Limb (tissue), 2 donors: Measurements from ENCODE around the gene MAN1B1.
A peak's percentile ranks its signal among the peaks of the same experiment; 100 is the strongest.
"Not testable (repeated sequence)": the region's sequence is repeated elsewhere in the genome, so short reads cannot be mapped to it uniquely, and the experiment has no call there.

ENCODE experiments used
- DNase-seq, 2 donors: peaks; one replicate each; pipeline ENCODE4 v3.0.0-alpha.2; 2016; ENCODE audit errors: extremely low spot score in 2 of 2

MAN1B1 gene

DNA sequence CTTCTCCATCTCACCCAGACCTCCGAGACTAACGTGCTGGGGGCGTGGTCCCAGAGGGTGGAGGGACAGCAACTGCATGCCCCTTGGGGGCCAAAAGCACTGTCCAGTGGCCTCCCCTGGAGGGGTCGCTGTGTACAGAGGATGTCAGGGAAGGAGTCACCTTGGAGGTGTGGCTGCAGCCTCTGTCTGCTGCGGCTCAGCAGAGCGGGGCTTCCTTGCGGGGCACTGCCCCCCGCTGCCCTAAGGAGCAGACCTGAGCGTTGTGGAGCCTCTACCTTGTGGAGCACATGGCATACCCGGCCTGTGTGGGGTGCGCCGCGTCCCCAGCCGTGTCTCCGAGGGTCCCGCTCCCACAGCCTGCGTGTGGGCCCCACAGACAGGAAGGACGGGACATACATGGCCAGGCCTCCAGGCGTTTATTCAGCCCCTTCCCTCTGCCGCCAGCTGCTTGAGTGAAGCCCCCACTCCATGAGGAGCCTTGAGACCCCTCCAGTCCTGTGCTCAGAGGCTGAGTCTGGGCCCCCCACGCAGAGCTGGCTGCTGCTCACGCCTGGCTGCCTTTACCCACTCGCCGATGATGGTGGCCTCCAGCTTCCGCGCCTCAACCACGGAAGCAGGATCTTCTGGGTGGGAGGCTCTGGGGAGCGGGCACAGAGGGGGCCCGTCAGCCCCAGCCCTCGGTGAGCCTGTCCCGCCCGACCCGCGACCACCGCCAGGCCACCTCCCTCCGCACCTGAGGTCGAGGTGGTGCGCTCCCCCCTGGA, 23.5 kb downstream of the MAN1B1 start:
- DNase-seq, result no peak

DNA sequence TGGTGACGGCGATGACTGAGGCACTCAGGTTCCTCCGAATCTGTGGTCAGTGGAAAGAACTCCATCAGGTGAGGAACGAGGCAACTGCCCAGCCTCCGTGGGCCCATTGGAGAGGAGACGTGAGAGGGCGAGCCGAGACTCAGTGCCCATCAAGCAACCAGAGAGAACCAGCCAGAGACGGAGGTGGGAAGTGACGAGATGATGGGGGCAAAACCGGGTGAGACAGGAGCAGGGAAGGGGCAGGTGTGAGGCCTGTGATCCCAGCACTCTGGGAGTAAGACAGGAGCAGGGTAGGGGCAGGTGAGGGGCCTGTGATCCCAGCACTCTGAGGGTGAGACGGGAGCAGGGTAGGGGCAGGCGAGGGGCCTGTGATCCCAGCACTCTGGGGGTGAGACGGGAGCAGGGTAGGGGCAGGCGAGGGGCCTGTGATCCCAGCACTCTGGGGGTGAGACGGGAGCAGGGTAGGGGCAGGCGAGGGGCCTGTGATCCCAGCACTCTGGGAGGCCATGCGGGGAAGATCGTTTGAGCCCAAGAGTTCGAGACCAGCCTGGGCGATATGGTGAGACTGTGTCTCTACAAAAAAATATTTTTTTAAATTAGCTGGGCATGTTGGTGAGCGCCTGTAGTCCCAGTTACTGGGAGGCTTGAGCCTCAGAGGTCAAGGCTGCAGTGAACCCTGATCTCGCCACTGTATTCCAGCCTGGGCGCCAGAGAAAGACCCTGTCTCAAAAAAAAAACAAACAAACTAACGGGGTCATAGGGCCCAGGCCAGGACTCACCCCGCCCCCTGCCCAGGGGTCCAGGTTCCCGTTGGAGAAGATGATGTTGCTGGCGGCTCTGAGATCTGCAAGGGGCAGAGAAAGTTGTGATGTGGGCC, 24.4 kb downstream of the MAN1B1 start:
- DNase-seq, result no peak

DNA sequence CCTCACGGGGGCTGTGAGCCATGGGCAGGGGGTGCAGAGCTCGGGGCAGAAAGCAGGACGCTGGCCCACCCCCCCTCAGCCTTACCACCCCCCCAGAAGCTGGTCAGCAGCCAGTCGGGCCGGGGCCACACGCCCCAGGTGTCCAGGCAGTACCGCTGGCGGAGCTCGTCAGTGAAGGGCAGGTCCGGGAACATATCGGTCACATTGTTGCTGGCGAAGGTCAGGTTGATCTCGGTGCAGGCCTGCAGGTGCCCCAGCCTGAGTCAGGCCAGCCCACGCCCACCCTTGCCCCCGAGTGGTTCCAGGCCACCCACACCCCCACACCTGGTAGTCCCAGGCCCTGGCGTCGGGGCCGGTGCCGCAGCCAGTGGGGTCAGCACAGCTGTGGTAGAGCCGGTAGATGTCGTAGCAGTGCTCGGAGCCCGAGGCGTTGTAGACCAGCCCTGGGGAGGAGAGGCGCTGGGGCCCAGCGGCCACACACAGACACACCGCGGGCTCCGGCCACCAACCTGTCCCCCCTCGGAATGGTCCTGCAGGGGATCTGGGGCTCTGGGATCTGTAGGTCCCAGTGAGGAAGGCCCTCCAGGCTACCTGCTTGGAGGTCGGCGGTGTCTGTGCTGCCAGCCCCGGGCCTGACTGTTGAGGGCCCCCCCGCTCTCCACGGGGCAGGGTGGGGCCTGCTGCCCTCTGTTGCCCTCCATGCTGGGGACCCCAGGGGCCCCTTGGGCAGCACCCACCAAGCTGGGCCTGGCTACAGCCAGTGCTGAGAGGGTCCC, 25.2 kb downstream of the MAN1B1 start:
- no peak for DNase-seq

DNA sequence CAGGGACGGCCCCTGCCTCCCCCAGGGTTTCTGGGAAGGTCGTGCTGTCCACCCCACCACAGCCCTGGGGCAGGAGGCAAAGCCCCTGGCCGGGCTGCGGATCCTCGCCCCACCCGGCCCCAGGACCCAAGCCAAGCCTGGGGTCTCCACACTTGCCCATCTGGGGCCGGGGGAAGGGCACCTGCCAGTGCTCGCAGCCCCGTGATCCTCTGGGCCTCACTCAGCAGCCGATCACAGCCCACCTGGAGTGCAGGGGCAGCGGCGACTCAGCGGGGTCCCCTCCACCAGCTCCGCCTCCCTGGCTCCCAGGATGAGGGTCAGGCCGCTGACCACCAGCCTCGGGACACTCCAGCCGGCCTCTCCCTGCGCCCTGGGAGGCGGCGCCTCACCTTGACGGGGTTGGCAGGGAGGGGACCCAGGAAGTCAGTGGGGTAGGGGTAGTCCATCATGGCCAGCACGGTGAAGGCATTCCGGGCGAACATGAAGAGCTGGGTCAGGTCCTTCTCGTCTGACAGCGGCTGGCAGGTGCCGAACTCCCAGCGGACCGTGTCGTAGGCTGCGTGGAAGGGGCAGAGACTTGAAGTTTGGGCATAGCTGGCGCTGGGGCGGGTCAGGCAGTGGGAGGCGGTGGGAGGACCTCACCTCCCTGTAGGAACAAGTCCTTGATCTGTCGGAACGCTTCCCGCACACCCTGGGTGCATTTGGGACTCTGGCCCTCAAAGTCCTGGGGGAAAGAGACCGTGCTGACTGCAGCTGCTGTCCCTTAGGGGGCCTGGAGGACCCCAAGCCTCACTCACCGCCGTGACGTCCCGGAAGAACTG, 26.0 kb downstream of the MAN1B1 start:
- no peak for DNase-seq

DNA sequence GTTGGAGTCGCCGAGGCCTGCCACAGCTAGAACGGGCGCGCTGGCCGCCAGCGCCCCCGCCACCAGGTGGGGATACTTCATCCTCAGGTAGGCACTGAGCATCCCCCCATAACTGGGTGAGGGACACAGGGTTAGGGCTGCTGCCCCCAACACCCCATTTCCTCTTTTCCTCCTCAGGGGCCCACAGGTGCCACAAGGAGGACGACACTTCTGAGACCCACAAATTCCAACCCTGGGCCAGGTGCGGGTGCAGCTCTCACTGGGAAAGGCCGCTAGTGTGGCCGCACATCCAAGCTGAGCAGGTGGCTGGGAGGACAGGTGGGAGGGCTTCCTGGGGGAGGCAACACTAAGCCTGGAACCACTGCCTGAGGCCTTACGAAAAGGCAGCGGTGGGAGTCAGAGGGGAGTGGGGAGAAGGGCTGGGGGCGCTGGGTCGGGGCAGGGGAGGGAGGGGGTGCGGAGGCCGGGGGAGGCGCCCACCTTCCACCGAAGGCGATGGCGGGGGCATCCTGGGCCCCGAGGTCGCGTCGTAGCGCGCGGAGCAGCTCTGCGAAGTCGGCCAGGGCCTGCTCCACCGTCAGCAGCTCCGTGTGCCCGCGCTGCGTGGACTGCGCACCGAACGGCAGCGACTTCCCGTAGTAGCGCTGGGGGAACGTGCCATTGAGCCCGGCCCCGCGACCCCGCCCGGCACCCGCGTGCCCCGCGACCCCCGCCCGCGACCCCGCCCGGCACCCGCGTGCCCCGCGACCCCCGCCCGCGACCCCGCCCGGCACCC, 26.8 kb downstream of the MAN1B1 start:
- DNase-seq, result no peak

DNA sequence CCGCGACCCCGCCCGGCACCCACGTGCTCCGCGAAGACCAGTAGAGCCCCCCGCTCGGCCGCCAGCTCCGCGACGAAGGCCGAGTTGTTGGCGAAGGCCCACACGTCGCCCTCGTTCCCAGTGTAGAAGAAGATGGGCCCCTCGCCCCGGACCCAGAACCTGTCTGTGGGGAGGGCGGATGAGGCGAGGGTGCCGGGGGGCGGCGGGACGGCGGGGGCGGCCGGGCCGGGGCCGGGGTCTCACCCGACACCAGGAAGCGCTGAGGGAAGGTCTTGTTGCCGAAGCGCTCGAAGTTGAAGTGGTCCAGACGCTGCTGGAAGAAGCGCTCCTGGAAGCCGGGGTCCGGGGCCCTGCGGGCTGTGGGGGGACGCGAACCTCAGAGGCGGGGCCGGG, 27.4 kb downstream of the MAN1B1 start:
- DNase-seq, result no peak

DNA sequence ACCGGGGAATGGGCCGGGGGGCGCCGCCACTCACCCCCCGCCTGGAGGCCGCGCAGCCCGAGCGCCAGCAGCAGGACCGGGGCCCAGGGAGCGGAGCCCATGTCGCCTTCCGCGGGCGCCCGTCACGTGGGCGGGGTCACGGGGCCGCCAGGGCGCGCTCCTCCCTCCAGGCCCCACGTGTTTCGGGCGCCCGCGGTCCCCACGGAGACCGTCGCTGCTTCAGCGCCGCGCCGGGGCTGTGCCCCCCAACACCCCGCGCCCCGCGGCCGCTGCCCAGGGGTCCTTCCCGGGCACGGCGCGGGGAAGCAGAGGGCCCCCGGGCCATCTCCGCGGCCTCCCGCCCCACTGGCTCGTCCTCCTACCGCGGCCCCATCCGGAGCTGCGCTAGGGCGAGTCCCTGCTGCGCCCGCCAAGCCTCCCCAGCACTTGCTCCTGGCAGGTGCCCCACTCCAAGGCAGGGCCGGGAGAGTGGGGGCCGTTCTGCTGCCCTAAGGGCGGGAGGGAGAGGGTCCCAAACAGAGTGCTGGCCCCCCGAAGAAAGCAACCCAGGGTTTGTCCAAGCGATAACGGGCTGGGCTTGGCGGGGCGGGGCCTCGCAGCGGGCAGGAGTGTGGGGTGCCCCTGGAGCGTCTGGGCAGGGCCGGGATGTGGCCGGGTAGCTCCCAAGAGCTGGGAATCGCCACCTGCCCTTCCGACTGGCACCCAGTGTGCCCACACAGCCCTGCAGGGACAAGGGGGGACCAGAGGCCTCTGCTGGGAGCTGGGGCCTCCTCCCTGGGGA, 28.0 kb downstream of the MAN1B1 start, which contains the start of gene DPP7:
DPP7 (minus strand) TSS at position 121 of the 781 bp plus-strand sequence; CDS start at position 101, 20 bp downstream.
- peak in 1 of 2 donors; percentile 66 for DNase-seq

DNA sequence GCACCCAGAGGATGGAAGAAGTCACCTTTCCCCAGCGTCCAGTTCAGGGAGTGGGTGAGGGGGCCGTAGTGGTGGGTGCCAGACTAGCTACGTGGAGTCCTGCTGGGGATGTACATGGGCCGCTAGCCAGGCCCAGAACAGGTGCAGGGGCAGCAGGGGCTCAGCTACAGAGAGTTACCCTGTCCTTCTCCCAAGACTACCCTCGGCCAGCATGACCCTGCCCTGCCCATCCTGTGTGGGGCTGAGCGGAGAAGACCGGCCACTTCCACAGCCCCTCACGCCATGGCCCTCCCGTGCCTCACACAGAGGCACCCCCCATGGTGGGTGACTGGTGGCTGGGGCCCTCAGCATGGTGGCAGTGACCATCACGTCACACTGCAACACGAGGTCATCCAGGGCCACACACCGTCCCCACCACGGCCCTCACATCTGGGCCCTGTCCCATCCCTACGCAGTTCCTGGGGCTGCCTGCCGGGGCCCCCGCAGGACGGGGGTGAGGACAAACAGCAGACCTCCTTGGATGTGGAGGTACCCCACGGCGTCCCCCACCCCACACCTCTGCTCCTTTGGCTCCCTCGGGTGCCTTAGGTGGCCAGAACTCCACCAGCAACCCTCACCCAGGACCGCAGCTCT, 28.7 kb downstream of the MAN1B1 start:
- no peak for DNase-seq

DNA sequence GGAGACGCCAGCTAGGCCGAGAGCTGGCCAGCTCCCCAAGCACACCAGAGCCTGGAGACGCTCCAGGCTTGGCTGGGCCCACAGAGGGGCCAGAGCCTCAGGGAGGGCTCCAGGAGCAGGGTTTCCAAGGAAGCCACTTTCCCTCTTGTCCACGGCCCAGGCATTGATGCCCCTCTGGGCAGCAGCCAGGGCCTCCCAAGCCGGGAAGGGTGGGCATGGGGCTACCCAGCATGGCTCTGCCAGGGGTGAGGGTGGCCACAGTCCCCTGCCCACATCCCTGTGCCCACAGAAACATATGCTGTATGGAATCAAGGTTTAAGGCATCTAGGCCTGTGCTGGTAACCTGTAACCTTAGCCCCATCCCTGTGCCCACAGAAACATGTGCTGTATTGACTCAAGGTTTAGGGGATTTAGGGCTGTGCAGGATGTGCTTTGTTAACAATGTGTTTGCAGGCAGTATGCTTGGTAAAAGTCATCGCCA, 29.3 kb downstream of the MAN1B1 start:
- no peak for DNase-seq

DNA sequence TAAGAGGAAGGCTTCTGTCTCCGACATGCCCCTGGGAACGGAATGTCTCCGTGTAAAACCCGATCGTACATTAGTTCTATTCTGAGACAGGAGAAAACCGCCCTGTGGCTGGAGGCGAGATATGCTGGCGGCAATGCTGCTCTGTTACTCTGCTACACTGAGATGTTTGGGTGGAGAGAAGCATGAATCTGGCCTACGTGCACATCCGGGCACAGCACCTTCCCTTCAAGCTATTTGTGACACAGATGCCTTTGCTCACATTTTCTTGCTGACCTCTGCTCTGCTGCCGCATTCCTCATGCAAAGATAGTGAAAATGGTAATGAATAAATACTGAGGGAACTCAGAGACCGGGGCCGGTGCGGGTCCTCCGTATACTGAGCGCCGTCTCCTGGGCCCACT, 29.9 kb downstream of the MAN1B1 start:
- no peak for DNase-seq

DNA sequence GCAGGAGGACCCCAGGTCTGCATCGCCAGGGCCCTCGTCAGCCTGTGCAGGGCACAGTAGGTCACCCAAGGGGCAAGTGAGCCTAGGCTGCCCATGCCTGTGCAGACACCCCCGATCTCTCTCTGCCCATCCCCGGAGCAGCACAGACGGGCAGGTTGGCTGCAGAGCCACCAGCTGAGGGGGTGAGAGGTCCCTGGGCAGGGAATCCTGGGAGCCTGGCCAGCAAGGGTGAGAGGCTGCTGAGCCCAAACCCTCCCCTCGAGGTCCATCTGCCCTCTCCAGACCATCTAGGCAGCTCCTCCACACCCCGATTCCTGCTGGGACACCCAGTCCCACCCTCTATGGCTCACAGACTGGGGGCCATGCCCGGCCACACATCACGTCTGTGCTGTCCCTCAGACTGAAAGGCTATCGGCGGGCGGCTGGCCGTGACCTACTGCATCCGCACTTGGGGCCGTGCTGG, 30.5 kb downstream of the MAN1B1 start:
- no peak for DNase-seq

DNA sequence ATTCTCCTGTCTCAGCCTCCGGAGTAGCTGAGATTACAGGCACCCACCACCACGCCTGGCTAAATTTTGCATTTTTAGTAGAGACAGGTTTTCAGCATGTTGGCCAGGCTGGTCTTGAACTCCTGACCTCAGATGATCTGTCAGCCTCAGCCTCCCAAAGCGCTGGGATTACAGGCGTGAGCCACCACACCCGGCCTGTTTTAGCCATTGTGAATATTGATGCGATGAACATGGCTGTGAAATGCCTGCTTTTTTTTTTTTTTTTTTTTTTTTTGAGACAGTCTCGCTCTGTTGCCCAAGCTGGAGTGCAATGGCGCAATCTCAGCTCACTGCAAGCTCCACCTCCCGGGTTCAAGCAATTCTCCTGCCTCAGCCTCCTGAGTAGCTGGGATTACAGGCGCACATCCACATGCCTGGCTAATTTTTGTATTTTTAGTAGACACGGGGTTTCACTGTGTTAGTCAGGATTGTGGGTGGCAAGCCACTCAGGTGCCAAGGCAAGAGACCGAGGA, 31.4 kb downstream of the MAN1B1 start:
- not testable (repeated sequence) for DNase-seq

DNA sequence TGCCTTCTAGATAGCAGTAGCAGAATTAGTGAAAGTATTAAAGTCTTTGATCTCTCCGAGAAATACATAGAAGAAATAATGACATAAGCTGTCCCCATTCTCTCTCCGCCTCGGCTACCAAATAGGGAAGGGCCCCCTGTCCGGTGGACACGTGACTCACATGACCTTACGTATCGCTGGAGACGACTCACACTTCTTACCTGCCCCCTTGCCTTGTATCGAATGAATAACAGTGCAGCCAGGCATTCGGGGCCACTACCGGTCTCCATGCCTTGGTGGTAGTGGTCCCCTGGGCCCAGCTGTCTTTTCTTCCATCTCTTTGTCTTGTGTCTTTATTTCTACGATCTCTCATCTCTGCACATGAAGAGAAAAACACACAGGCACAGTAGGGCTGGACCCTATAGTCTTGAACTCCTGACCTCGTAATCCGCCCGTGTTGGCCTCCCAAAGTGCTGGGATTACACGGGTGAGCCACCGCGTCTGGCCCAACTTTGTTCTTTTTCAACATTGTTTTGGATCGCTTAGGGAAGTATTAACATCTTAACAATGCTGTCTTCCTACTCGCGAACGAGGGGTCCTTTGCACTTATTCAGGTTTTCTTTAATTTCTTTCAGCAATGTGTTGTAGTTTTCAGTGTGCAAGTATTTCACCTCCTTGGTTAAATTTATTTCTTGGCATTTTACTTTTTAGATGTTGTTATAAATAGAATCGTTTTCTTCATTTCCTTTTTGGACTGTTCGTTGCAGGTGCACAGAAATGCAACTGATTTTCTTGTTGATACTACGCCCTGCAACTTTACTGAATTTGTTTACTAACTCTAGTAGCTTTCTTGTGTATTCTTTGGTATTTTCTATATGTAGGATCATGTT, 35.4 kb downstream of the MAN1B1 start:
- DNase-seq, result not testable (repeated sequence)

DNA sequence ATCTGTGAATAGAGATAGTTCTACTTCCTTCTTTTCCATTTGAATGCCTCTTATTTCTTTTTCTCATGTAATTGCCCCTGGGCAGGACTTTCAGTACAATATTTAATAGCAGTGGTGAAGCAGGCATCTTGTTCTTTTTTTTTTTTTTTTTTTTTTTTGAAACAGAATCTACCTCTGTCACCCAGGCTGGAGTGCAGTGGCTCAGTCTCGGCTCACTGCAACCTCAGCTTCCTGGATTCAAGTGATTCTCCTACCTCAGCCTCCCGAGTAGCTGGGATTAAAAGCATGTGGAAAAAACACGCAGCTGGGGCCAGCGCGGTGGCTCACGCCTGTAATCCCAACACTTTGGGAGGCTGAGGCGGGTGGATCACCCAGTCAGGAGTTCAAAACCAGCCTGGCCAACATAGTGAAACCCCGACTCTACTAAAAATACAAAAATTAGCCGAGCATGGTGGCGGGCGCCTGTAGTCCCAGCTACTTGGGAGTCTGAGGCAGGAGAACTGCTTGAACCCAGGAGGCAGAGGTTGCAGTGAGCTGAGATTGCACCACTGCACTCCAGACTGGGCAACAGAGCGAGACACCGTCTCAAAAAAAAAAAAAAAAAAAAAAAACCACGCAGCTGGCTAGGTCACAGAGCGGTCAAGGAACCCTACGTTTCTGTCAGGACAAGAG, 36.1 kb downstream of the MAN1B1 start:
- not testable (repeated sequence) for DNase-seq

DNA sequence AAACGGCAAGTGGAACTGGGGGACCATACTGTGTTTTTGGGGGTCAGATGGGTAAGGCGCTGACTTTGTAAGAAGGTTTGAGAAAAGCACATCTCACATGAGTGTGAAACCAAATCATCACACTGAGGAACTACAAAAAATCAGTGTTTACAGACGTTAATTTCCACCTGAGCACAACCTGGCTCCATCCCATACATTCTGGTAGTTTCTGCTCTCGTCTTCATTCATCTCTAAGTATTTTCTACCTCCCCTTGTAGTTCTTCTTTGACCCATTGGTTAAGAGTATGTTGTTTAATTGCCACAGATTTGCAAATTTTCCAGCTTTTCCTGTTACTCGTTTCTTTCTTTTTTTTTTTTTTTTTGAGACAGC, 36.7 kb downstream of the MAN1B1 start:
- DNase-seq, result no peak

DNA sequence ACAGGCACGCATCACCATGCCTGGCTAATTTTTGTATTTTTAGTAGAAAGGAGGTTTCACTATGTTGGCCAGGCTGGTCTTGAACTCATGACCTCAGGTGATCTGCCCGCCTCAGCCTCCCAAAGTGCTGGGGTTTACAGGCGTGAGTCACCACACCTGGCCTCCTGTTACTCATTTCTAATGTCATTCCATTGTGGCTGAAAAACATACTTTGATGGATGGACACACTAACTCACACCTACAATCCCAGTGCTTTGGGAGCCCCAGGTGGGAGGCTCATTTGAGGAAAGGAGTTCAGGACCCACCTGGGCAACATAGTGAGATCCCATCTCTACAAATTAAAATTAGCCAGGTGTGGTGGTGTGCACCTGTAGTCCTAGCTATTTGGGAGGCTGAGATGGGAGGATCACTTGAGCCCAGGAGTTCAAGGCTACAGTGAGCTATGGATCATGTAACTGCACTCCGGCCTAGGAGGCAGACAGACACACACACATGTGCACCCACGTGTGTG, 37.2 kb downstream of the MAN1B1 start:
- not testable (repeated sequence) for DNase-seq

DNA sequence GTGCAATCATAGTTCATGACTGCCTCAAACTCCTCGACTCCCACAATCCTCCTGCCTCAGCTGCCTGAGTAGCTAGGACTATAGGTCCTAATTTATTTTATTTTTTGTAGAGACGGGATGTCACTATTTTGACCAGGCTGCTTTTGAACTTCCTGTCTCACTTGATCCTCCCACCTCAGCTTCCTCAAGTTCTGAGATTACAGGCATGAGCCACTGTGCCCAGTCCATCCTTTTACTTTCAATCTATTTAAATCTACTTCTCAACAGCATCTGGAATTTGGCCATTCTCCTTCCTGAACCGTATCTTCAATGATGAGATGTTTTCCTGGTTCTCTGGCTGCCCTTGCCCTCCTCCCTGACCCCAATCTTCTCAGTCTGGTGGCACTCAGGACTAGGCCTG, 40.0 kb downstream of the MAN1B1 start:
- no peak for DNase-seq
